HT1080 (cell line): Measurements from ENCODE around the gene PLA2G5. TPM values are rescaled to one million over a fixed set of nuclear protein-coding genes. Genes with fewer than 3 reads are reported as not detected.

Source experiments
- DNase-seq: peaks from one replicate; pipeline ENCODE4 v3.0.0-alpha.2; 2015; ENCODE audit warnings: low read depth
- total RNA-seq: library from RNA; depleted of rRNA; stranded (reverse); fragments of >200 nt; shearing (Covaris generic); gene quantifications from 2 replicates; pipeline ENCODE4 v1.2.3, GENCODE V29; 2014

The PLA2G5 gene
- total RNA-seq, 1 experiment from 2014 or later: not detected

DNA sequence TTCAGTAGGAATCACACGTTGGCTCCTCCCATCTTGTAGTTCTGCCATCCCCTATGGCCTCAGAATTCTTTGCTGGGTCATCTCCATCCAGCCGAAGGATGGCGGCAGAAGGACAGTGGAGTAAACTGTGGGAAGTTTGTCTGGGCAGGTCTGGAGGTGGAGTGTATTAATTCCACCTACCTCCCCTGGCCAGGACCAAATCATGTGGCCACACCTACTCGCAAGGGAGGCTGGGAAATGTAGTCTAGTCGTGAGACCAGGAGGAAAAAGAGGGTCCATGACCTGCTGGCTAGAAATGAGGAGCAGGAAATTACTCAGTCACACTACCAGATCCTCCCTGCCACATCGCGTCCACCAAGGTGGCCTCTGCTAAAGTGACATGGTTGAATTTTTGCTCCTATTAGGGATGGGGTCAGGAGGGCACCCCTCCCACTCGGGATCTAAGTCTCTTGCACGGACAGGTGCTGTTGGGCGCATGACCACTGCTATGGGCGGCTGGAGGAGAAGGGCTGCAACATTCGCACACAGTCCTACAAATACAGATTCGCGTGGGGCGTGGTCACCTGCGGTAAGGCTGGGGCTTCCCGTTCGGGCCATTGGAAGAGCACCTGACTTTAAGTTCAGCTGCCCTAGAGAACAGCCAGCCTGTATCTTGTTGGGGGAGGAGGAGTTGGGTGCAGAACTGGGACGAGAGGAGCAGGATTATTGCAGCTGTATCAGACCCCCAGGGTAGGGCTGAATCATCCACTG lies 19.5 kb downstream of the PLA2G5 start:
- peak; percentile 28 for DNase-seq

DNA sequence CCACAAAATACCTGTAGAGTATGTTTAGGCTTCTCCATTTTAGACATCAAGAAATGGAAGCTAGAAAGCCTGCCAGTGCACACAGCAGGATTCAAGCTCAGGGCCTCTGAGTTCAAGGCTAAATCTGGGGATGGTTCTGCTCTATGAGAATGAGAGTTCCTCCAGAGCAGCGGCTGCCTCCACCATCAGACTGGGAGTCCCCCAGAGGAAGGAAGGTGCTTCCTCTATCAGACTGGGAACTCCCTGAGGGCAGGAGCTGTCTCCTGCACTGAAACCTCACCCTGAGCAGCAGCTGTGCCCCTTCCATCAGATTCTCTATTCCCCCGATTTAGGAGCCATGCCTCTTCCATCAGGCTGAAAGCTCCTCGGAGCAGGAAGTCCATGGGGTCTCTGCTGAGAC lies 20.1 kb downstream of the PLA2G5 start:
- no peak for DNase-seq

DNA sequence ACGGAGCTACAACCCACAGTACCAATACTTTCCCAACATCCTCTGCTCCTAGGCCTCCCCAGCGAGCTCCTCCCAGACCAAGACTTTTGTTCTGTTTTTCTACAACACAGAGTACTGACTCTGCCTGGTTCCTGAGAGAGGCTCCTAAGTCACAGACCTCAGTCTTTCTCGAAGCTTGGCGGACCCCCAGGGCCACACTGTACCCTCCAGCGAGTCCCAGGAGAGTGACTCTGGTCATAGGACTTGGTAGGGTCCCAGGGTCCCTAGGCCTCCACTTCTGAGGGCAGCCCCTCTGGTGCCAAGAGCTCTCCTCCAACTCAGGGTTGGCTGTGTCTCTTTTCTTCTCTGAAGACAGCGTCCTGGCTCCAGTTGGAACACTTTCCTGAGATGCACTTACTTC lies 20.6 kb downstream of the PLA2G5 start:
- no peak for DNase-seq

DNA sequence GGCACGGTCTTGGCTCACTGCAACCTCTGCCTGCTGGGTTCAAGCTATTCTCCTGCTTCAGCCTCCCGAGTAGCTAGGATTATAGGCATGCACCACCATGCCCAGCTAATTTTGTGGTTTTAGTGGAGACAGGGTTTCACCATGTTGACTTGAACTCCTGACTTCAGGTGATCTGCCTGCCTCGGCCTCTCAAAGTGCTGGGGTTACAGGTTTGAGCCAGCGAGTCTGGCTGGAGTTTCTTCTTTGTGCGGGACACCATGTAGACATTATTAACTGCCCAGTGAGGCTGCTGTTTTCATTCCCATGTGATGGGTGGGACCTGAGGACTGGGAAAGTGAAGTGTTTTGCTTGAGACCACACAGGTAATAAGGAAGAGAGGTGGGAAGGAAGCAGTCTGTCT lies 23.3 kb downstream of the PLA2G5 start:
- DNase-seq: no peak

DNA sequence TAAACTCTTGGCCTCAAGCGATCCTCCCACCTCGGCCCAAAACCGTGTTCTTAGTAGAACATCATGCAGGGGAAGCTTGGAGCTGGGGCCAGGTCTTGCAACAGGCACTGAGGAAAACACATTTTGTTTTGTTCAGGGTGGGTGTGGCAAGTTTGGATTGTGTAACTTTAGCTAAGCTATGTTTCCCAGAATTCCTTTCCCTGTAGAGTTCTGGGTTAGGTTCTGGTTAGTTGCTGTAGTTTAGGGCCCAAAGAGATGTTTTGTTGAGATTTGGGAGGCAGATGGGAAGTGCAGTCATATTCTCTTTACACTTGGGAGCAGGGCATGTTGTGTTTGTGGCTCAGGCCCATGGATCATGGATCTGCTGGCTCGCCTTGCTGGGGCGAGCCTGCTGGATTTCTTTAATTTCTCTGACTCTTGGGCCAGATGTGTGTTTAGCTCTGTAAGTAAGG lies 24.0 kb downstream of the PLA2G5 start:
- DNase-seq: no peak

DNA sequence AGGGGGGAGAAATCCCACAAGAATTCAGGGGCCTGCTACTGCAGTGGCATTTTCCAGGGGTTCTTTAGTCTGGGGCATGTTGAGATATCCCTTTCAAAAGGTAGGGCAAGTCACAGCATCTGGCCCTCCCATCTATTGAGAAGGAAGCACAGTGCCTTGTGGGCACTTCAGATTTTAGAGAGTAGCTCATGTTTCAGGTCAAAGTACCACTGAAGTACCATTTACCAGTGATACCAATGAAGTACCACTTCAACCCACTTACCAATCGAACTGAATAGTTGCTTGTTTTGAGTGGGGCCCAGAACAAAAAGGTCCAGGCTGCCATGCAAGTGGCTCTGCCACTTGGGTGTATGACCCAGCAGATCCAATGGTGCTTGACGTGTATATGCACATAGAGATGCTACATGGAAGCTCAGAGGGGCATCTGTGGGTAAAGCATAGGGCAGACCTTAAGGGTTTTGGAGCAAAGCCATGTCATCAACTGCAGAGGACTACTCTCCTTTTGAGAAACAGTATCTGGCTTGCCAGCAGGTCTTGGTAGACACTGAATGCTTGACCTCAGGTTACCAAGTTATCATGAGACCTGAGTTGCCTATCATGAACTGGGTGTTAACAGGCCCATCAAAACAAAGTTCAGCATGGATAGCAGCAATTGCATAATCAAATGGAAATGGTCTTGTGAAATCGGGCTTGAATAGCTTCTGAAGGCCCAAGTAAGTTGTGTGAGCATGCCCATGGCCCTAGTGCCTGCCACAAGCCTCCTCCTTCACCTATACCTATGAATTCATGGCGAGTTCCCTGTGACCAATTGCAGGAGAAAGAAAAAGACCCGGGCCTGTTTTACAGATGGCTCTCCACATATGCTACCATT lies 25.8 kb downstream of the PLA2G5 start:
- DNase-seq: no peak

DNA sequence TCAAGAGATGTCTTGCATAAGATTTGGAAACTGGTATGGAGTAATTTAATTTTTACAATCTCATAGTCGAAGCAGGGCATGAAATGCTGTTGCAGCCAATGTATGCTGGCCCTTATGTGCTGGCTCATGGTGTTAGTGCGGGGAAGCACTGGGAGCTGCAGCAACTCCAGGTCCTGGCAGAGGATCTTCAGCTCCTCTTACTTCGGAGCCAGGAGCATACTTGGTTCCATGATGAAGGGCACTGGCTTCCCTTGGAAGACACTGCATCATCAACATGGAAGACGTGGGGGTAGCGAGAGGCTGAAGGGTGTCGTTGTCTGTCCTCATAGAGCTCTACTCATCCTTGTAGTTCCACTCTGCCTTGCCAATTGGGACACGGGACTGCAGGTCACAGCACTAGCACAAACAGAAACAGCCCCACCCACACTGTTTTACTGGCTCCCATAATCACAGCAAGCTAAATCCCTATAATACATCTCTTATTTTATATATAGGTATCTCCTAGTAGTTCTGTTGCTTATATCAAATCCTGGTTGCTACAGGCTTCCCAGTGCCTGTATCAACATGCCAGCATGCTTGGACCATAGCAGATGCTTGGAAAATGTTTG lies 26.9 kb downstream of the PLA2G5 start:
- no peak for DNase-seq

DNA sequence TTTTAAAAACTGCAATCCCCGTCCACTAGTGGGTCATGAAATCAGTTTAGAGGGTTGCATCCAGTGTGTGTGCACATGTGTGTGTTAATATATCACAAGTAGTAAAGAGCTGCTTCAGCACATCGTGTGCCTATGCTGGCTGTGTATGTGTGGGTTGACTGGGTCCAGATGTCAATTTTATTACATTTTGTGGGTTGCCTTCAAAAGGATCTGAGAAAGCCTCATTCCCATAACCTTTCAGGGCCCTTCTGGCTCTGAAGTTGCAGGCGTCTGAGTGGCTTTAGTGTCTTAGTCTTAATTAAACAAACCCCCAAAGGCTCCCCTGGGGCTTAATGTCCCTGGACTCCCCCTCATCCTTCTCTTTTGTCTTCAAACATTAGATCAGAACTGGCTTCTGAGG lies 29.5 kb downstream of the PLA2G5 start:
- DNase-seq: no peak

DNA sequence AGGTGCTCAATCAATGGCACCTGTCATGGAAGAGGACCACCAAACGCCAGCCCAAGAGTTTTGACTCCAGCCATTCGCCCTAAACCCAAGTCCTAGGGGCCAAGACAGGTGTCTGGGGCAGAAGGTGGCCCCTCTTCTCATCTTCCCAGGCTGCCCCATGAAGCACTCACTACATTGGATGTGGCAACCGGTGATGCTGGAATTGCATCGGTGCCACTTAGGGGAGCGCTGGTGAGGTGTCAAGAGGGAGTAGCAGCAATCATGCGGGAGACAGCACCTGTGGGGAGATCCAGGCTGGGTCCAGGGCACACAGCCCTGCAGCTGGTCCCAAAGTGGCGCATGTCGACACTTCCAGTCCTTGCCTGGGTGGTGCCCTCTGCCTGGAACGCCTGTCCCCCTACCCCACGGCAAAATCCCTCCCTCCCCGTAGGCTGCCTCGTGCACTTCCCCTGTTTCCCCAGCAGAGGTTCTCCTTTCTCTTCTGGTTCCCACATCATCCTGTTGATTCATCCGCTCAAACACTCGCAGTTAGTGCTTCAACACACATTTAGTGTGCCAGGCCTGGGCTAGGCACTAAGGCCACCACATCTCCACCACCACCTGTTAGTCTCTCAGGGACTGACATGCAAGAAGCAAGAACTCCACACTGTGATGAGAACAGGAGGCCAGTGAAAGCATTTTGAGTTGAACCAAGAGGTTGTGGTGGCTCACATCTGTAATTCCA lies 30.8 kb downstream of the PLA2G5 start:
- peak; percentile 62 for DNase-seq

DNA sequence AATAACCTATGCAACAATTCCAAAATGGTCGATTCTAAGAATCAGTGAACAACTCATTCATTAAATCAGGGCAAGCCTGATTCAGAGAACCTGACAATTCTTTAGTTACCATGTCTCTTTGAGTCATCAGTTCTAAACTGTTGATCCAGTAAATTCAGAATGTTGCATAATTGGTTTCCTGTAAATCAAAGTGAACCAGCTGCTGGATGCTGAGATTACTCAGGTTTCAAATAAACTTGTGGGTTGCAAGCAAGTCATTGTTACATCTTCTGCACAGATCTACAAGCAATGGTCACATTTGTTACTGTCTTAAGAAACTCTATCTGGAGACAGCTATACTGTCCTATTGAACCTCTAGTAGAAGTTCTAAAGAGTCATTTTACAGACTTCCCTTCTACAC lies 32.9 kb downstream of the PLA2G5 start:
- peak; percentile 75 for DNase-seq

DNA sequence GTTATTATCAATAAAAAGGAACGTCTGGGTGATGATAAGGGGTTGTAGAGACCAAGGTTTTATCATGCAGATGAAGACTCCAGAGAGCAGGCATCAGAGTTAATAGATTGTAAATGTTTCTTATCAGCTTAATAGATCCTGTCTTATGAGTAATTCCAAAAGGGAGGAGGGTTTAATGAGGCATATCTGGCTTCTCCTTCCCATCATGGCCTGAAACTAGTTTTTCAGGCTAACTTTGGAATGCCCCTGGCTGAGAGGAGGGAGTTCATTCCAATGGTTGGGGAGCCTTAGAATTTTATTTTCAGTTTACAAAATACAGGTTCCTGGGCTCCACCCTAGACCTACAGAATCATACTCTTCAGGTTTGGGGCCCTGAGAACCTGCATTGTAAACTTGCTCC lies 35.9 kb downstream of the PLA2G5 start:
- no peak for DNase-seq

DNA sequence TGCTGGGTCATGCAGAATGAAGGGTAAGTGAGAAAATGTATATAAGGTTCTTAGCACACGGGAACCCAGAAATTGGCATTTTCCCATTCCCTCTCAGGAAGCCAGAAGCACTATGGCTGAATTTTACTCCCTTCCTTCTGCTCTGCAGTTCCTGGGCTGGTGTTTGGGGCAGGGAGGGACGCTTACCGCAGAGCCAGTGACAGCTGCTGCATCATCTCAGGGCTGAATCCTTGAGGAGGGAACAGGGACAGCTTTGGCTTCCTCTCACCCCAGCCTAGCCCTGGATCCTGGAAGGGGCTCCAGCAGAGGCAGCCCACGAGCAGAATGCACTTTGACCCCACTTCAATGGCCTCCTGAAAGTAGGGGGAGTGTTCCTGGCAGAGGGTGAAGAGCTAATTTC lies 37.4 kb downstream of the PLA2G5 start:
- no peak for DNase-seq

DNA sequence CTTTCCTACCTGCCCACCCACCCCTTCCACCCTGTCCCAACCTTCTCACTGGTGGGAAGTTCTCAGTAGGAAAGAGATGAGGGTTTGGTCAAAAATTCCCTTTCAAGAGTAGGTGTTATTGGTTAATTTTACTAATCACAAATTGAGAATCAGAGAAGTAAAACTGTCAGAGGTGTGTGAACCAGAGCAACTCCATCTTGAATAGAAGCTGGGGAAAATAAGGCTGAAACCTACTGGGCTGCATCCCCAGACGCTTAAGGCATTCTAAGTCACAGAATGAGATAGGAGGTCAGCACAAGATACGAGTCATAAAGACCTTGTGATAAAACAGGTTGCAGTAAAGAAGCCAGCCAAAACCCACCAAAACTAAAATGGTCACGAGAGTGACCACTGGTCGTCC lies 37.8 kb downstream of the PLA2G5 start:
- DNase-seq: no peak

DNA sequence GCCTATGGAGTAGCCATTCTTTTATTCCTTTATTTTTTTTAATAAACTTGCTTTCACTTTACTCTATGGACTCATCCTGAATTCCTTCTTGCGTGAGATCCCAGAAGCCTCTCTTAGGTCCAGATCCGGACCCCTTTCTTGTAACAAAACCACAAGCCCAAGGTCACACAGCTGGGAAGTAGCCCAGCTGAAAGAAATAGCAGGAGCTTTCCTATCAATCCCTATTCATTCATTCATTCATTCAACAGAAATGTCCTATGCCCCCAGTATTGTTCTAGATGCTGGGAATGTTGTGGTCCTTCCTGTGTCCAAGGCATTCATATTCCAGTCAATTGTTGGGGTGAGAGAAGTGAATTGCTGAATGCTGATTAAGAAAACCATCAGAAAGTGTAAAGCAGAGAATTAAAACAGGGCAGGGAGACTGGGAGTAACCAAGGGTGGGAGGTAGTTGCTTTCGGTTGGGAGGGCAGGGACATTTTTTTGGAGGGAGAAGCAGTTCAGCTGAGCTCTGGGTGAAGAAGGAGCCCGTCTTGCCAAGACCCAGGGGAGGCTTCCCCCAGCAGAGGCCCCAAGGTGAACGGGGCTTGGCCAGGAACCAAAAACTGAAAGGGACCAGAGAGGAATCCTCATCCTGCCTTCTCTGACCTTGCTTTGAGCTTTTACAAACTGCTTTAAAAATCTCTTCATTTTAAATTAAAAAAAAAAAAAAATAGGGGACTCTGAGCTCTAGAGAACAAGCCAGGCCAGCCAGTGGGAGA lies 38.6 kb downstream of the PLA2G5 start:
- DNase-seq: no peak

DNA sequence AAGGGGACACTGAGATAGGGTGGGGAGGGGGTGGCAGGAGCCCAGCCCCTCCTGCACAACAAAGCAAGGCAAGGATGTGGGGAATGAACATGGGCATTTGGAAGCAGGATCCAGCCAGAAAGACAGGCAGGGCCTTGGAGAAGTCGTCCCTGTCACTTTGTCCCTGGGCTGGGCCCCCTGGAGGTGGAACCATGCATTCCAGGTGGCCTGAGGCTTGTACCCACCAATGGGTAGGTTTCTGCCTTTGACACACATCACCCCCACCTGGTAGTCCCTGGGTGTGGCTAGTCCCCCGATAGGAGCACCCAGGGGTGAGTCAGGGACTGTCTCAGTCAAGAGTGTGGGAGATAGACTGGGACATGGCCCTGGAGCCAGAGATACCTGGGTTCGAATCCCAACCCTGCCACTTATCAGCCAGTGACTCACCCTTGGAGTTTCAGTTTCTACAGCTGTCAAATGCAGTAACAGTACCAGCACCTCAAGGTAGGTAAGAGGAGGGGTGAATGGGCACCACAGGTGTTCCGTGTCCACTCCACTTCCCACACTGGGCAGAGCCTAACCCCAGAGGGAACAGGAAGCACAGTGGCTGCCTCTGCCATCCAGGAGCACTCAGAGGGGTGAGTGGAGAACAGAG lies 39.3 kb downstream of the PLA2G5 start:
- no peak for DNase-seq

DNA sequence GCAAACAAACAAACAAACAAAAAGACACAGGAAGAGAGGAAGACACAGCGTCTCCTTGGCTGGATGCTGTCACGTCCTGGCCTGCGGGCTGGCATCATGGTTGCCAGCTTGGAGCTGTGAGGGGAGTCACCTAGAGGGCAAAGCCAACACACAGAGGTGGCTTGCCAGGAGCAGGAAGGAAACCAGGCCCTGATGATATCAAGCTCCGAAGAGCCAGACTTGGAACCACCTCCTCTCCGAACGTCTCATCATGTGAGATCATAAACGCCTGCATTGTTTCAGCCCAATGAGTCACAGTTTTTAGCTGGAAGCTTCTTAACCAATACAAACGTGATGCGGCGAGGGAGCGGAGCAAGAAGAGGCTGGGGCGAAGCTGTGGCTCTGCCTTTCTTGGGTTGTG lies 40.7 kb downstream of the PLA2G5 start:
- DNase-seq: peak; percentile 95

DNA sequence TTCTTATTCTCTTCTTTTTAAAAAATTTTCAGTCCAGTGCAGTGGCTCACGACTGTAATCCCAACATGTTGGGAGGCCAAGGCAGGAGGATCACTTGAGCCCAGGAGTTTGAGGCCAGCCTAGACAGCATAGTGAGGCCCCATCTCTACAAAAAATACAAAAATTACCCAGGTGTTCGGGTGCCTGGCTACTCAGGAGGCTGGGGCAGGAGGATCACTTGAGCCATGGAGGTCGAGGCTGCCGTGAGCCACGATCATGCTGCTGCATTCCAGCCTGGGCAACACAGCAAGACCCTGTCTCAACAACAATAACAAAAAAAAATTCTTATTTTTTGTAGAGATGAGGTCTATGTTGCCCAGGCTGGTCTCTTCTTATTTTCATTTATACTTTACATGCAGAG lies 41.5 kb downstream of the PLA2G5 start:
- DNase-seq: no peak

DNA sequence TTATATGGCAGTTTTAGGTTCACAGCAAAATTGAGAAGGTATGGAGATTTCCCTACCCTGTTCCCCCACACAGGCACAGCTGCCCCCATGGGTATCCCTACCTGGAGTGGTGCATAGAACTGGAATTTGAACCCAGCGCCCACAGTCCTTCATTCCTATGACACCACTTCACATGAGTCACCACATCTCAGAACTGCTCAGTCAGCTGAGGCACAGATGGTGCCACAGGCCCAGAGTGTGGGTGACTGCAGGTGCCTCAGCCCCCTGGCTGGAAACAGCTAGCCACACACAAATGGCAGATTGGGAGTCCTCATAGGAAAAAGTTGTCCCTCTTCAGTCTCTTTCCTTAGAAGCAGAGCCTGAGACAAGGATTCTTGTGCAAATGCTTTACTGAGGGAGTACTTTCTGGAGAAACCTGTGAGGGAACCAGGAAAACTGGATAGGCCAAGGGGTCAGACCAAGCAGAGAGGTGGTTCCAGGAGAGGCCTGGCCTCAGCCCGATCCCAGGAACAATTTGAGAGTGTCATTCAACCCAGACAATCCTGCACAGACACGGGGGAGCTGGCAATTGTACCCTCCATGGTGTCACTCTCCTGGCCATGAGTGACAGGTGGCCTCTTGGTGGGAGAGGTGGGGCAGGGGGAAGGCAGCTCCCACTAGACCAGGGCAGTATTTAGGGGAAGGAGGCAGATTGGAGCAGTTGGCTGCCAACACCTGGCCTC lies 42.4 kb downstream of the PLA2G5 start:
- peak; percentile 37 for DNase-seq

DNA sequence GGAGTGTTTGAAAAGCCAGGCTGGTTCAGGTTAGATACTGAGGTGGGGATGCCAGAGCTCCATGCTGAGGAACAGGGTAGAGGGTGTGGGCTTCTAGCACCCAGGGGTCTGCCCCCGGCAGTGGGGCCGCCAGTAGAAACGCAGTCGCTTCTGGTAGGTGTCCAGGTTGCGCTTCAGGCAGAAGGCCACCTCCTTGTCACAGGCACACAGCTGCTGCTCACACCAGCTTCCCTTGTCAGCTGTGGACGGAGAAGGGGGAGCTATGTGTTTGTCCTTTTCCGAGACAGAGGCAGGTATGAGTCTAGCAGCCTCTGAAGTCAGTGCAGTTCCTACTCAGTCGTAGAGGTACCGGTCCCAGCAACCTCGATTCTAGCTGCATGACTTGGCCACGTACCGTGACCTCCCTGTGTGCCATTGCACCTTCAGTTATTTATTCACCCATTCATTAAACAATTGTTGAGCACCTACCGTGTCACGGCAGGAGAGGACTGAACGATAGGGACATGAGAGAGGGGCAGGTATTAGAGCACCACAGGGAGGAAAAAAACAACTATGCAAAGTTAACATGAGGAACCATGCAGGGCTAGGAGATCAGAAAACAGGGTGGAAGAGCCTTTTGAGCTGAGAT lies 44.1 kb downstream of the PLA2G5 start:
- no peak for DNase-seq
